Astrocyte of the cerebellum (primary cell): Measurements from ENCODE around the gene TPD52L1.

ENCODE experiments used
- DNase-seq: peaks from one replicate; pipeline ENCODE4 v3.0.0-alpha.2; 2011; ENCODE audit warnings: low read depth
- H3K4me3 ChIP-seq: 2 replicates; pipeline ENCODE4 v1.5.1; 2011; ENCODE audit warnings: mild to moderate bottlenecking, low read depth, low read length, moderate library complexity
- in situ Hi-C: cut with HindIII; loops from 2 replicates; pipeline ENCODE4 v1.10.0; 2017; ENCODE audit warnings: low sequenced_read_pairs
- TF ChIP-seq, protein P1 (sequence below): IDR thresholded peaks from 2 replicates; pipeline ENCODE4 v1.5.1; 2012; ENCODE audit warnings: low read length, low read depth, moderate library complexity, mild to moderate bottlenecking; ENCODE audit errors: missing control alignments

Gene TPD52L1

GRCh38 chr6:125138083-125138482 is 15.5 kb upstream of the TPD52L1 start:
- in situ Hi-C loops: loop anchor here (25.0 kb wide), 1 partner anchor 624 kb away; no protein-coding TSS in a partner anchor
- DNase-seq: no peak
- TF ChIP-seq, protein P1, sequence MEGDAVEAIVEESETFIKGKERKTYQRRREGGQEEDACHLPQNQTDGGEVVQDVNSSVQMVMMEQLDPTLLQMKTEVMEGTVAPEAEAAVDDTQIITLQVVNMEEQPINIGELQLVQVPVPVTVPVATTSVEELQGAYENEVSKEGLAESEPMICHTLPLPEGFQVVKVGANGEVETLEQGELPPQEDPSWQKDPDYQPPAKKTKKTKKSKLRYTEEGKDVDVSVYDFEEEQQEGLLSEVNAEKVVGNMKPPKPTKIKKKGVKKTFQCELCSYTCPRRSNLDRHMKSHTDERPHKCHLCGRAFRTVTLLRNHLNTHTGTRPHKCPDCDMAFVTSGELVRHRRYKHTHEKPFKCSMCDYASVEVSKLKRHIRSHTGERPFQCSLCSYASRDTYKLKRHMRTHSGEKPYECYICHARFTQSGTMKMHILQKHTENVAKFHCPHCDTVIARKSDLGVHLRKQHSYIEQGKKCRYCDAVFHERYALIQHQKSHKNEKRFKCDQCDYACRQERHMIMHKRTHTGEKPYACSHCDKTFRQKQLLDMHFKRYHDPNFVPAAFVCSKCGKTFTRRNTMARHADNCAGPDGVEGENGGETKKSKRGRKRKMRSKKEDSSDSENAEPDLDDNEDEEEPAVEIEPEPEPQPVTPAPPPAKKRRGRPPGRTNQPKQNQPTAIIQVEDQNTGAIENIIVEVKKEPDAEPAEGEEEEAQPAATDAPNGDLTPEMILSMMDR: no peak
- H3K4me3 ChIP-seq: no peak overlapping the region

DNA sequence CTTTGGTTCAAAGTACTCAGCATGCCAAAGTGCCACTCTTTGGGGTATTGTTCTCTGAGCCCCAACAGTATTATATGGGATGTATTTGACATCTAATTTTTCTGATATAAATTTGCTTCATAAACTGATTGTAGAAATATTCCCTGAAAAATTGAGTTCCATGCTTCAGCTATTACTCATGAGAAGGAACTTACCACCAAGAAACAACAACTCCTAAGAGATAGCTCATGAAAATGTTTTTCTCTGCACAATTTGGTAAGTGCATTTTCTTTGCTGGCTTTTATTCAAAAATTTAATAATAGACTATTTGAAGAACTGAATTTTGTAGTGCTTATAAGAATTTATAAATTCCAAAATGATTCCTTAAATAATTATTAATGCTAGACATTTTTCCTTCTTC is 12.8 kb upstream of the TPD52L1 start:
- TF ChIP-seq, protein P1: no peak
- H3K4me3 ChIP-seq: no peak overlapping the region
- no peak for DNase-seq
- in situ Hi-C loops: loop anchor here (25.0 kb wide), 1 partner anchor 621 kb away; no protein-coding TSS in a partner anchor

- DNase-seq: peak; percentile 24
- in situ Hi-C loops: loop anchor here (25.0 kb wide), 1 partner anchor 620 kb away; no protein-coding TSS in a partner anchor
- TF ChIP-seq, protein P1: no peak
- H3K4me3 ChIP-seq: no peak overlapping the region
Measured at GRCh38 chr6:125142618-125143017, 11.0 kb upstream of the TPD52L1 start.

DNA sequence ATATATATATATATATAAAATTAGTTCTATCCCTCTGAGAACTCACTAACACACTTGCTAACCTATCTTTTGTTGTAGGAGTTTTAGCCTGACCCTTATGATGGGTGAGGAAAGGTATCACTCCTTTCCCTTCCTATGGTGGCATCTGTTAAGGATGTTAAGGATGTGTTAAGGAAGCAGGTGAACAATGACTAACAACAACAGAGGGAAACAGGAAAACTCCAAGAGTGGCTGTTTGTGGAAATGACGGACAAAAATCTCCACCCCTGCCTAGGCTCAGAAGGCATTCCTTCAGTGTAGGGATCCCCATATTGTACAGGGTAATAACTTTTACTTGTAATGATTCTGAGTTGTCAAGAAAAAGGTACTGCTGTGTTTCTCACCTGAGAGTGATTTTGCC is 8.8 kb upstream of the TPD52L1 start:
- DNase-seq: no peak
- in situ Hi-C loops: loop anchor here (25.0 kb wide), 1 partner anchor 617 kb away; no protein-coding TSS in a partner anchor
- no peak overlapping the region for H3K4me3 ChIP-seq
- TF ChIP-seq, protein P1: no peak

DNA sequence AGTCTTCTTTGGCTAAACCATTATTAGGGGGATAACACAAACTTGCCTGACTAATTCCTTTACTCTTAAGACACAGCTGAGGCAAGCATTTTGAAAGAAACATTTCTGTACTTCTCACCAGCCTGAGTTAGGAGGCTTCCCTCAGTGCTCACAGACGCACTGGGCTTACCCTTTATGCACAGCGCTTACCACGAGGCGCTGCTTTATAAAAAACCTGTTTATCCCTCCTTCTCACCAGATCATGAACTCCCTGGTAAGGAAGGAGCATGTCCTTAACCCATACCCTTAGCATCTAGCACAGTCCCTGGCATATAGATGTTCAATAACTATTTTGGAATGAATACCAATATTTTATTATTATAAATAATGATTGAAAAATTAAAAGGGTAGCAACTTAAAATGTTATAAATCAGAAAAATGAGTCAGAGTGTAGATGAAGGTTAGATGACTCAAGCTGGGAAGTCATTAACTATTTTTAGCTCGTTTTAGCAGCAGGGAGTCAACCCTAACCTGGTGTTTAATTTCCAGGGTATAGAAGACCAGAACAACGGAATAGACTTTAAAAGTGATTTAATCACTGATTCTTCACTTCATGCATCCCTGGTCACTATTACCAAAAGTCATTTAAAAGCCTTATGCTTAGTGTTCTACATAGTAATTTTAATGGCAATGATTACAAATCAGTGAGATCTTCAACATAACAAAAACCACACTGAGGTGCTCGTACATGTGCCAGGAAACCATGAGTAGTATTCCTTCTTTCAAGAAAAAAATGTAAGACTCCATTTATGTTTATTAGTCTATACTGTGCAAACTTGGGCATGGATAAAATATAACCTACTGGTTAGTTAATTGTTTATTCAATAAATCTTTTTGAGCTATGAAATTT is 4.1 kb upstream of the TPD52L1 start:
- in situ Hi-C loops: loop anchor here (25.0 kb wide), 1 partner anchor 613 kb away; no protein-coding TSS in a partner anchor
- TF ChIP-seq, protein P1: no peak
- peak; percentile 61 for DNase-seq
- no peak overlapping the region for H3K4me3 ChIP-seq

DNA sequence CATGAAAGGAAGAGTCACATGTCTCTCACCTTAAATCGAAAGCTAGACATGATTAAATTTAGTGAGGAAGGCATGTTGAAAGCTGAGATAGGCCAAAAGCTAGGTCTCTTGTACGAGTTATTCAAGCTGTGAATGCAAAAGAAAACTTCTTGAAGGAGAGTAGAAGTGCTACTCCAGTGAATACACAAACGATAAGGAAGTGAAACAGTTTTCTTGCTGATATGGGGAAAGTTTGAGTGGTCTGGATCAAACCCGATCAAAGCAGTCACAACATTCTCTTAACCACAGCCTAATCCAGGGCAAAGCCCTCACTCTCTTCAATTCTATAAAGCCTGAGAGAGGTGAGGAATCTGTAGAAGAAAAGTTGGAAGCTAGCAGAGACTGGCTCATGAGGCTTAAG is 1.9 kb upstream of the TPD52L1 start:
- DNase-seq: no peak
- in situ Hi-C loops: no loop called here
- H3K4me3 ChIP-seq: no peak overlapping the region
- TF ChIP-seq, protein P1: no peak
